Retinal pigment epithelial cell (primary cell): Measurements from ENCODE around the gene MLANA.
"Not testable (repeated sequence)": the region's sequence is repeated elsewhere in the genome, so short reads cannot be mapped to it uniquely, and the experiment has no call there.

Source experiments
- DNase-seq: peaks from one replicate; pipeline ENCODE4 v3.0.0-alpha.2; 2010; ENCODE audit warnings: low read depth
- H3K4me3 ChIP-seq: 2 replicates; pipeline ENCODE4 v1.5.1; 2011; ENCODE audit warnings: mild to moderate bottlenecking, low read length, control low read depth, moderate library complexity
- CTCF ChIP-seq: conservative IDR thresholded peaks from 2 replicates; pipeline ENCODE4 v1.5.1; 2011; ENCODE audit warnings: low read depth, low read length, control low read depth, inconsistent platforms

MLANA gene

GRCh38 chr9:5876026-5876425 lies 14.7 kb upstream of the MLANA start:
- H3K4me3 ChIP-seq: no peak overlapping the region
- no peak for TF ChIP-seq CTCF
- DNase-seq: no peak

GRCh38 chr9:5876711-5877110 lies 14.0 kb upstream of the MLANA start:
- no peak for DNase-seq
- H3K4me3 ChIP-seq: no peak overlapping the region
- TF ChIP-seq CTCF: no peak

- DNase-seq: peak; percentile 69
- no peak for TF ChIP-seq CTCF
- H3K4me3 ChIP-seq: no peak overlapping the region
Observed at GRCh38 chr9:5879419-5880181, 11.1 kb upstream of the MLANA start.

- not testable (repeated sequence) for H3K4me3 ChIP-seq, DNase-seq
Observed at GRCh38 chr9:5882244-5883012, 8.3 kb upstream of the MLANA start.

GRCh38 chr9:5884191-5884590 lies 6.5 kb upstream of the MLANA start:
- DNase-seq: no peak
- no peak for TF ChIP-seq CTCF
- H3K4me3 ChIP-seq: no peak overlapping the region

- no peak for DNase-seq
- peak; percentile 98 for TF ChIP-seq CTCF
Observed at GRCh38 chr9:5886114-5886939, 4.4 kb upstream of the MLANA start.

GRCh38 chr9:5892456-5893133 lies 1.9 kb downstream of the MLANA start:
- DNase-seq: no peak
- TF ChIP-seq CTCF: no peak
- H3K4me3 ChIP-seq: no peak overlapping the region

More at GRCh38 chr9:5886114-5886939, 4.4 kb upstream of the MLANA start:
- no peak overlapping the region for H3K4me3 ChIP-seq
